NB4 (cell line): ENCODE measurements around the gene TRAF4.

Source experiments
- DNase-seq: peaks from one replicate; pipeline ENCODE4 v3.0.0; 2010; ENCODE audit warnings: low read depth
- H3K4me3 ChIP-seq: one replicate; pipeline ENCODE4 v1.5.1; 2011; ENCODE audit warnings: mild to moderate bottlenecking, low read depth, low read length, moderate library complexity
- CTCF ChIP-seq: IDR thresholded peaks from one replicate; pipeline ENCODE4 v1.5.1; 2012; ENCODE audit warnings: low read depth, low read length
- MAX ChIP-seq: IDR thresholded peaks from 2 replicates; pipeline ENCODE4 v1.6.1; 2011; ENCODE audit warnings: low read depth, low read length
- MYC ChIP-seq: IDR thresholded peaks from 2 replicates; pipeline ENCODE4 v1.6.1; 2011; ENCODE audit warnings: low read depth, low read length
- POLR2A ChIP-seq: IDR thresholded peaks from 2 replicates; pipeline ENCODE4 v1.6.1; 2011; ENCODE audit warnings: mild to moderate bottlenecking; ENCODE audit not compliant: insufficient read length; ENCODE audit errors: extremely low read depth

TRAF4 gene

GRCh38 chr17:28737316-28737715, 6.5 kb upstream of the TRAF4 start:
- no peak for DNase-seq
- TF ChIP-seq MYC: no peak
- no peak for TF ChIP-seq CTCF
- no peak for TF ChIP-seq MAX
- no peak for TF ChIP-seq POLR2A
- no peak overlapping the region for H3K4me3 ChIP-seq

- no peak overlapping the region for H3K4me3 ChIP-seq
- no peak for DNase-seq
- TF ChIP-seq MAX (no peak), POLR2A (no peak), CTCF (no peak), MYC (no peak)
Measured at GRCh38 chr17:28737770-28738679, 5.8 kb upstream of the TRAF4 start.

GRCh38 chr17:28738680-28739384, 5.0 kb upstream of the TRAF4 start:
- no peak overlapping the region for H3K4me3 ChIP-seq
- no peak for TF ChIP-seq POLR2A
- no peak for TF ChIP-seq MYC
- TF ChIP-seq MAX: no peak
- no peak for TF ChIP-seq CTCF
- no peak for DNase-seq

- no peak overlapping the region for H3K4me3 ChIP-seq
- DNase-seq: no peak
- TF ChIP-seq CTCF: no peak
- no peak for TF ChIP-seq MYC
- no peak for TF ChIP-seq POLR2A
- no peak for TF ChIP-seq MAX
Measured at GRCh38 chr17:28740406-28741357, 3.1 kb upstream of the TRAF4 start.
